ENCODE data around the gene F2RL1. TPM values are rescaled to one million over a fixed set of nuclear protein-coding genes. Genes with fewer than 3 reads are reported as not detected.

The F2RL1 gene
- total and polyA plus RNA-seq, 2 donors (not counting 1 experiment from before 2014, with no cell fraction given) = 0.04 to 0.64 TPM

DNA sequence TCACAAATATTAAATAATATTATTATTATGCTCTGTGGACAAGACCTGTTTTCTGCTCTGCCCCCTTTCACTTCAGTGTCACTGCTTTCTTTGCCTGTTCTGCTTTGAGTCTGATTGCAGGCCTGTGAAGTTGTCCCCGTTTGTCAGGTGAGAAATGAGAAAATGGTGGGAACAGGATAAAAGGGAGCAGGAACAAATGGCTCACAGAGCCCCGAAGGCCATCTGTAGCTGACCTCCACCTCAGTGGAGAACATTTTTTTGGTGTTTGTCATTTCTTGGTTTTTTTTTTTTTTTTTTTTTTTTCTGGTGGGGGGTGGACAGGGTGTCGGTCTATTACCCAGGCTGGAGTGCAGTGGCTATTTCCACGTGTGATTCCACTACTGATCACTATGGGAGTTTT, 17.8 kb downstream of the F2RL1 start:
- ChIA-PET POLR2A (no interaction called here), CTCF (no interaction called here)
- intact Hi-C loops (cut with micrococcal nuclease) = no loop called here
- Mint-ChIP-seq H3K27me3 (peaks cover 6% of the 10 kb centered on the region), H3K9me3 (ENCODE audit: insufficient read depth) (no peaks in the 10 kb centered on the region), H3K4me1 (no peaks in the 10 kb centered on the region), H3K4me3 (no peak overlapping the region), H3K27ac (no peak overlapping the region)
- H3K9ac ChIP-seq (ENCODE audit: low read length) = no peak overlapping the region
- no peaks in the 10 kb centered on the region for H3K36me3 ChIP-seq (replicated peaks in 1 of 2; ENCODE audit: control extremely low read depth in 1 of 2, control insufficient read depth in 1 of 2, extremely low read depth in 1 of 2, insufficient read depth in 2 of 2, low read length in 1 of 2)
- TF ChIP-seq EZH2 (IDR thresholded peaks at IDR 0.05; ENCODE audit: borderline replicate concordance, insufficient read depth, low read depth, low read length, poor library complexity, severe bottlenecking) = no peak
- TF ChIP-seq, protein P1, sequence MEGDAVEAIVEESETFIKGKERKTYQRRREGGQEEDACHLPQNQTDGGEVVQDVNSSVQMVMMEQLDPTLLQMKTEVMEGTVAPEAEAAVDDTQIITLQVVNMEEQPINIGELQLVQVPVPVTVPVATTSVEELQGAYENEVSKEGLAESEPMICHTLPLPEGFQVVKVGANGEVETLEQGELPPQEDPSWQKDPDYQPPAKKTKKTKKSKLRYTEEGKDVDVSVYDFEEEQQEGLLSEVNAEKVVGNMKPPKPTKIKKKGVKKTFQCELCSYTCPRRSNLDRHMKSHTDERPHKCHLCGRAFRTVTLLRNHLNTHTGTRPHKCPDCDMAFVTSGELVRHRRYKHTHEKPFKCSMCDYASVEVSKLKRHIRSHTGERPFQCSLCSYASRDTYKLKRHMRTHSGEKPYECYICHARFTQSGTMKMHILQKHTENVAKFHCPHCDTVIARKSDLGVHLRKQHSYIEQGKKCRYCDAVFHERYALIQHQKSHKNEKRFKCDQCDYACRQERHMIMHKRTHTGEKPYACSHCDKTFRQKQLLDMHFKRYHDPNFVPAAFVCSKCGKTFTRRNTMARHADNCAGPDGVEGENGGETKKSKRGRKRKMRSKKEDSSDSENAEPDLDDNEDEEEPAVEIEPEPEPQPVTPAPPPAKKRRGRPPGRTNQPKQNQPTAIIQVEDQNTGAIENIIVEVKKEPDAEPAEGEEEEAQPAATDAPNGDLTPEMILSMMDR (IDR thresholded peaks at IDR 0.05) = no peak
- no peaks in the 10 kb centered on the region for H3K9me3 ChIP-seq (ENCODE audit: control extremely low read depth in 1 of 3, control insufficient read depth in 2 of 3, insufficient read depth in 1 of 3, low read length in 2 of 3)
- ATAC-seq (ENCODE audit: low read depth) (no peak), DNase-seq (no peak)
- no peaks in the 10 kb centered on the region for H3K27me3 ChIP-seq (replicated peaks in 1 of 4; ENCODE audit: control extremely low read depth in 1 of 4, control insufficient read depth in 3 of 4, insufficient read depth in 4 of 4, low read length in 3 of 4)
- 89% methylated on average over 1 of the region's 4 CpGs for WGBS (ENCODE audit: insufficient coverage)
- no peak overlapping the region for H3K4me2 ChIP-seq (replicated peaks; ENCODE audit: low read depth, low read length, poor library complexity, severe bottlenecking)
- no peak overlapping the region for H3K27ac ChIP-seq (ENCODE audit: low read length in 2 of 2)
- H2AFZ ChIP-seq (ENCODE audit: insufficient read depth, low read depth, low read length, poor library complexity, severe bottlenecking) = no peak overlapping the region
- no peaks in the 10 kb centered on the region for H4K20me1 ChIP-seq (ENCODE audit: control insufficient read depth, insufficient read depth, low read length, poor library complexity, severe bottlenecking)
- no peaks in the 10 kb centered on the region for H3K4me1 ChIP-seq (ENCODE audit: control insufficient read depth in 2 of 2, insufficient read depth in 2 of 2, low read length in 2 of 2)
- H3K79me2 ChIP-seq (ENCODE audit: control insufficient read depth, insufficient read depth, low read length) = no peaks in the 10 kb centered on the region
- no peak overlapping the region for H3K4me3 ChIP-seq (ENCODE audit: control extremely low read depth in 1 of 5, extremely low read depth in 1 of 5, insufficient read depth in 1 of 5, low read depth in 2 of 5, low read length in 4 of 5)

DNA sequence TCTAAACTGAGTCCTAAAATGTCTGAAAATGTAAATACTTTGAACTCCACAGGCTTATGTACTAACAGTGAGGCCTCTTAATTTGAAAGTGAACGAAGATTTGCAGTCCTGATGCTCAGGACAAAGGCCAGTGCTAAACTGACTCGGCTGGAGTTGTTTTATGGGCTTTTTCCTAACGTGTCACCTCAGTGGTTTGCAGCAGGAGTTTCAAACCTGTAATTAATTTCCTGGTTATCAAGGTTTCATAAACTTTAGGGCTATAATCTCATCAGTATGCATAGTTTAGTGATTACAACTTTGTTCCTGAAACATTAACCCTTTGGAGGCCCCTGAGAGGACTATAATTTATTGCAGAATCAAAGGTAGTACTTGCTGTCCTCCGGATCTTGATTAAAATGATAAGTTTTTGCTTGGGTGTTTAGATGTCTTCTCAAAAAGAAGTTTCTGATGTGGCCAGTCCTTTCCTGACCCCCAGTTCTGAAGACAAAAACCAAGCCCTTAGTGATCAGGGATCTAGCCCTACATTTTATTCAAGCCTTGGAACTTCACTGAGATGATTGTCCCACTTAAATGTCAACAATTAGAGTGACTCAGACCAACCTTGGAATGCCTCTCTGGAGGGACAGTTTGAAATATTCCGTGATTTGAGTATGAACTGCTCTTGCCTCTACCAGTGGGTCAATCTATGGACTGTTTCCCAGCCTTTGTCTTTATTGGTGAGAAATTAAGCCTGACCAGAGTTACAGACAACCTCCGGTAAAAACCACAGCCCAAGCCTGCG, 19.8 kb downstream of the F2RL1 start:
- TF ChIP-seq, protein P1 (IDR thresholded peaks at IDR 0.05) = no peak
- TF ChIP-seq EZH2 (IDR thresholded peaks at IDR 0.05; ENCODE audit: borderline replicate concordance, insufficient read depth, low read depth, low read length, poor library complexity, severe bottlenecking) = no peak
- Histone ChIP-seq H3K9ac (ENCODE audit: low read length) (no peak overlapping the region), H3K4me1 (ENCODE audit: control insufficient read depth in 2 of 2, insufficient read depth in 2 of 2, low read length in 2 of 2) (no peaks in the 10 kb centered on the region), H4K20me1 (ENCODE audit: control insufficient read depth, insufficient read depth, low read length, poor library complexity, severe bottlenecking) (no peaks in the 10 kb centered on the region), H3K27me3 (replicated peaks in 1 of 4; ENCODE audit: control extremely low read depth in 1 of 4, control insufficient read depth in 3 of 4, insufficient read depth in 4 of 4, low read length in 3 of 4) (no peaks in the 10 kb centered on the region), H2AFZ (ENCODE audit: insufficient read depth, low read depth, low read length, poor library complexity, severe bottlenecking) (no peak overlapping the region), H3K4me3 (ENCODE audit: control extremely low read depth in 1 of 5, extremely low read depth in 1 of 5, insufficient read depth in 1 of 5, low read depth in 2 of 5, low read length in 4 of 5) (no peak overlapping the region), H3K36me3 (replicated peaks in 1 of 2; ENCODE audit: control extremely low read depth in 1 of 2, control insufficient read depth in 1 of 2, extremely low read depth in 1 of 2, insufficient read depth in 2 of 2, low read length in 1 of 2) (no peaks in the 10 kb centered on the region), H3K4me2 (replicated peaks; ENCODE audit: low read depth, low read length, poor library complexity, severe bottlenecking) (no peak overlapping the region), H3K27ac (ENCODE audit: low read length in 2 of 2) (no peak overlapping the region), H3K79me2 (ENCODE audit: control insufficient read depth, insufficient read depth, low read length) (no peaks in the 10 kb centered on the region), H3K9me3 (ENCODE audit: control extremely low read depth in 1 of 3, control insufficient read depth in 2 of 3, insufficient read depth in 1 of 3, low read length in 2 of 3) (no peaks in the 10 kb centered on the region)
- H3K27ac Mint-ChIP-seq = no peak overlapping the region
- POLR2A ChIA-PET = no interaction called here
- intact Hi-C loops (cut with micrococcal nuclease) = no loop called here
- H3K4me3 Mint-ChIP-seq = no peak overlapping the region
- WGBS (ENCODE audit: insufficient coverage) = 32% methylated on average over 3 of the region's 7 CpGs
- H3K4me1 Mint-ChIP-seq = no peaks in the 10 kb centered on the region
- ATAC-seq (ENCODE audit: low read depth) = no peak
- CTCF ChIA-PET = no interaction called here
- peaks cover 6% of the 10 kb centered on the region for H3K27me3 Mint-ChIP-seq
- no peak for DNase-seq
- H3K9me3 Mint-ChIP-seq (ENCODE audit: insufficient read depth) = no peaks in the 10 kb centered on the region
